ENCODE data around the gene BTBD9. TPM values are rescaled to one million over a fixed set of nuclear protein-coding genes. Genes with fewer than 3 reads are reported as not detected.

Gene BTBD9
- total and polyA plus RNA-seq, 2 donors (not counting 3 experiments of a cell fraction or from before 2014, with no cell fraction given) = 4.9 to 15.0 TPM

DNA sequence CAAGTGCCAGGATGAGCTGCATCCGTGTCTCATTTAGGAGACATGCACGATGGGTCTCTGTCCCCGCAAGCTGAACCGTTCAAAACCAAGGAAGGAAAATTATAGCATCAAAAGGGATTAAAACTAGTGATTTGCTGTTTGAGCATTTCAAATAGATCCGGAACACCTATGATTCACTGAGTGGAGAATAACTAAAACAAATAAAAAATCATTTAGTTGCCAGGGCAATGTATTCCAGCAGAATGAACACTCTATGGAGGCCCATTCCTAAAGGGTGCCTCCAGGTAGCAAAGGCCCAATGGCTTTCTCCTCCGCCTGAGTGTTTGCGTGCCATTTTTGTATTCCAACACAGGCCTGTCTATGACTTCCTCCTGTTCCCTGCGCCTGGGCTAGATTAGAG, 465.4 kb downstream of the BTBD9 start:
- intact Hi-C loops (cut with micrococcal nuclease) = no loop called here
- Histone ChIP-seq H3K27me3 (ENCODE audit: control insufficient read depth in 2 of 2, insufficient read depth in 2 of 2, low read length in 2 of 2) (no peaks in the 10 kb centered on the region), H3K27ac (ENCODE audit: insufficient read depth, low read depth, low read length) (no peak overlapping the region), H3K9me1 (replicated peaks; ENCODE audit: control insufficient read depth, extremely low read depth, insufficient read depth, low read length) (no peaks in the 10 kb centered on the region), H3K9ac (replicated peaks; ENCODE audit: extremely low read depth, insufficient read depth, low read length) (no peak overlapping the region), H3K4me3 (replicated peaks in 1 of 3; ENCODE audit: insufficient read depth in 1 of 3, low read depth in 1 of 3, low read length in 3 of 3) (no peak overlapping the region), H3K36me3 (ENCODE audit: control insufficient read depth in 2 of 2, extremely low read depth in 1 of 2, insufficient read depth in 2 of 2, low read length in 2 of 2) (no peaks in the 10 kb centered on the region), H2AFZ (ENCODE audit: low read depth, low read length) (no peak overlapping the region), H3K79me2 (ENCODE audit: control insufficient read depth, insufficient read depth, low read length) (no peaks in the 10 kb centered on the region), H4K20me1 (replicated peaks; ENCODE audit: control insufficient read depth, extremely low read depth, insufficient read depth, low read length) (no peaks in the 10 kb centered on the region), H3K4me1 (ENCODE audit: control insufficient read depth, extremely low read depth, insufficient read depth, low read length) (no peaks in the 10 kb centered on the region), H3K4me2 (ENCODE audit: insufficient read depth, low read length) (no peak overlapping the region), H3K9me3 (replicated peaks; ENCODE audit: control insufficient read depth, insufficient read depth, low read length) (no peaks in the 10 kb centered on the region)
- POLR2A ChIA-PET = no interaction called here
- TF ChIP-seq EZH2 (IDR thresholded peaks at IDR 0.05; ENCODE audit: borderline replicate concordance, low read depth, low read length, severe bottlenecking) (no peak), MAX (IDR thresholded peaks at IDR 0.05; ENCODE audit: insufficient read depth, insufficient read length) (no peak), GATA2 (IDR thresholded peaks at IDR 0.05; ENCODE audit: insufficient read depth, insufficient read length, low read depth, low read length) (no peak), FOS (IDR thresholded peaks at IDR 0.05; ENCODE audit: borderline replicate concordance, insufficient read depth, low read length) (no peak), JUN (IDR thresholded peaks at IDR 0.05; ENCODE audit: borderline replicate concordance, insufficient read depth, insufficient read length, low read depth) (no peak), POLR2A (IDR thresholded peaks at IDR 0.05; ENCODE audit: low read depth, low read length) (no peak), MYC (IDR thresholded peaks at IDR 0.05; ENCODE audit: low read depth, low read length) (no peak), POLR2AphosphoS5 (IDR thresholded peaks at IDR 0.05; ENCODE audit: insufficient read depth, low read depth, low read length) (no peak)
- TF ChIP-seq, protein P1, sequence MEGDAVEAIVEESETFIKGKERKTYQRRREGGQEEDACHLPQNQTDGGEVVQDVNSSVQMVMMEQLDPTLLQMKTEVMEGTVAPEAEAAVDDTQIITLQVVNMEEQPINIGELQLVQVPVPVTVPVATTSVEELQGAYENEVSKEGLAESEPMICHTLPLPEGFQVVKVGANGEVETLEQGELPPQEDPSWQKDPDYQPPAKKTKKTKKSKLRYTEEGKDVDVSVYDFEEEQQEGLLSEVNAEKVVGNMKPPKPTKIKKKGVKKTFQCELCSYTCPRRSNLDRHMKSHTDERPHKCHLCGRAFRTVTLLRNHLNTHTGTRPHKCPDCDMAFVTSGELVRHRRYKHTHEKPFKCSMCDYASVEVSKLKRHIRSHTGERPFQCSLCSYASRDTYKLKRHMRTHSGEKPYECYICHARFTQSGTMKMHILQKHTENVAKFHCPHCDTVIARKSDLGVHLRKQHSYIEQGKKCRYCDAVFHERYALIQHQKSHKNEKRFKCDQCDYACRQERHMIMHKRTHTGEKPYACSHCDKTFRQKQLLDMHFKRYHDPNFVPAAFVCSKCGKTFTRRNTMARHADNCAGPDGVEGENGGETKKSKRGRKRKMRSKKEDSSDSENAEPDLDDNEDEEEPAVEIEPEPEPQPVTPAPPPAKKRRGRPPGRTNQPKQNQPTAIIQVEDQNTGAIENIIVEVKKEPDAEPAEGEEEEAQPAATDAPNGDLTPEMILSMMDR (IDR thresholded peaks at IDR 0.05; ENCODE audit: extremely low read depth in 1 of 2, insufficient read depth in 1 of 2, low read depth in 1 of 2, low read length in 2 of 2) = no peak
- CTCF ChIA-PET = no interaction called here
- no TSS peak for BruUV-seq (replicated peaks)
- FAIRE-seq = no peak
- dilution Hi-C loops (cut with MboI; ENCODE audit: extremely low pct_ligation_motif_present, low sequenced_read_pairs) = no loop called here
- no peak for DNase-seq (ENCODE audit: low read depth, low spot score)

Data from endothelial cell of umbilical vein (primary cell).